ENCODE results near the gene FIGNL2.
A peak's percentile ranks its signal among the peaks of the same experiment; 100 is the strongest.
"Not testable (repeated sequence)": the region's sequence is repeated elsewhere in the genome, so short reads cannot be mapped to it uniquely, and the experiment has no call there.

Gene FIGNL2

GRCh38 chr12:51848326-51848727 lies at the start of gene FIGNL2:
Gene FIGNL2 (minus strand): TSS chr12:51848718. CDS start chr12:51822413, 26,305 bp downstream.
- no peak for DNase-seq

- DNase-seq: no peak
These were observed 48.7 kb upstream of the FIGNL2 start for GRCh38 chr12:51897181-51897580.

GRCh38 chr12:51896236-51896635 lies 47.7 kb upstream of the FIGNL2 start:
- DNase-seq: no peak

- no peak for DNase-seq
These were observed 47.0 kb upstream of the FIGNL2 start for GRCh38 chr12:51895378-51896135.

- no peak for DNase-seq
These were observed 45.3 kb upstream of the FIGNL2 start for GRCh38 chr12:51893786-51894185.

GRCh38 chr12:51891843-51892242 lies 43.3 kb upstream of the FIGNL2 start:
- no peak for DNase-seq

- no peak for DNase-seq
These were observed 42.1 kb upstream of the FIGNL2 start for GRCh38 chr12:51890511-51891171.

- no peak for DNase-seq
These were observed 41.6 kb upstream of the FIGNL2 start for GRCh38 chr12:51890133-51890464.

GRCh38 chr12:51889216-51890132 lies 41.0 kb upstream of the FIGNL2 start:
- DNase-seq: peak; percentile 77

GRCh38 chr12:51888316-51889215 lies 40.0 kb upstream of the FIGNL2 start:
- peak; percentile 96 for DNase-seq

- peak; percentile 99 for DNase-seq
These were observed 39.2 kb upstream of the FIGNL2 start, which contains the start of gene ANKRD33 for GRCh38 chr12:51887476-51888315. Gene ANKRD33 (plus strand): TSS chr12:51888103. CDS start chr12:51888187, 84 bp downstream.

- no peak for DNase-seq
These were observed 37.6 kb upstream of the FIGNL2 start for GRCh38 chr12:51886021-51886710.

- DNase-seq: not testable (repeated sequence)
These were observed 36.9 kb upstream of the FIGNL2 start for GRCh38 chr12:51885294-51886020.

- no peak for DNase-seq
These were observed 36.2 kb upstream of the FIGNL2 start for GRCh38 chr12:51884676-51885229.

- no peak for DNase-seq
These were observed 35.6 kb upstream of the FIGNL2 start for GRCh38 chr12:51883998-51884675.

- DNase-seq: no peak
These were observed 34.8 kb upstream of the FIGNL2 start for GRCh38 chr12:51883295-51883694.

GRCh38 chr12:51879102-51879501 lies 30.6 kb upstream of the FIGNL2 start:
- no peak for DNase-seq

GRCh38 chr12:51874486-51874885 lies 26.0 kb upstream of the FIGNL2 start:
- DNase-seq: no peak

GRCh38 chr12:51874000-51874399 lies 25.5 kb upstream of the FIGNL2 start:
- no peak for DNase-seq

All from NCI-H146 (cell line).